Caco-2 (cell line): ENCODE results near the gene CNOT2. TPM values are rescaled to one million over a fixed set of nuclear protein-coding genes. Genes with fewer than 3 reads are reported as not detected.

ENCODE experiments used
- BruUV-seq: library from RNA; stranded (reverse); fragments of 400-500 nt; replicated peaks from 2 replicates; lab custom pipeline; 2021; lab: Mats Ljungman, UMichigan
- CTCF ChIA-PET: fragments of 300-600 bp; sonication (Branson Sonifier 250); formaldehyde crosslinking; loops from one replicate; lab custom pipeline; 2022; ENCODE audit warnings: antibody characterized with exemption; lab: Charles Lee
- POLR2A ChIA-PET: fragments of 300-600 bp; sonication (Branson Sonifier 250); formaldehyde crosslinking; loops from one replicate; lab custom pipeline; 2022; ENCODE audit warnings: antibody characterized with exemption; lab: Charles Lee
- DNase-seq, 2 experiments: peaks; one replicate each; pipeline versions ENCODE4 v3.0.0 to v3.0.0-alpha.2; 2020 to 2022
- H3K27me3 ChIP-seq: replicated peaks from 2 replicates; pipeline ENCODE4 v1.6.0; 2011; ENCODE audit warnings: low read length; ENCODE audit not compliant: control insufficient read depth, insufficient read depth
- H3K36me3 ChIP-seq: 2 replicates; pipeline ENCODE4 v1.5.1; 2011; ENCODE audit warnings: low read length; ENCODE audit not compliant: control insufficient read depth, insufficient read depth
- H3K4me1 ChIP-seq: fragments of 250-450 bp; sonication (Bioruptor Pico); 2 replicates; pipeline ENCODE4 v1.5.1; 2020; ENCODE audit warnings: mild to moderate bottlenecking
- H3K4me3 ChIP-seq: 2 replicates; pipeline ENCODE4 v1.5.1; 2011; ENCODE audit warnings: low read depth, mild to moderate bottlenecking, control low read depth, low read length
- H3K9me3 ChIP-seq: fragments of 250-450 bp; sonication (Bioruptor Pico); 2 replicates; pipeline ENCODE4 v1.5.1; 2020; ENCODE audit warnings: mild to moderate bottlenecking, moderate library complexity
- H3K27ac Mint-ChIP-seq: one replicate; pipeline ENCODE4 v1.8.0; 2022; ENCODE audit warnings: mixed read lengths; ENCODE audit not compliant: unreplicated experiment
- H3K27me3 Mint-ChIP-seq: one replicate; pipeline ENCODE4 v1.8.0; 2022; ENCODE audit warnings: mixed read lengths; ENCODE audit not compliant: insufficient read depth, unreplicated experiment
- H3K36me3 Mint-ChIP-seq: one replicate; pipeline ENCODE4 v1.8.0; 2022; ENCODE audit warnings: mild to moderate bottlenecking, mixed read lengths; ENCODE audit not compliant: insufficient read depth, unreplicated experiment
- H3K4me1 Mint-ChIP-seq: one replicate; pipeline ENCODE4 v1.8.0; 2022; ENCODE audit warnings: low read depth, mixed read lengths; ENCODE audit not compliant: unreplicated experiment
- H3K4me3 Mint-ChIP-seq: one replicate; pipeline ENCODE4 v1.8.0; 2022; ENCODE audit warnings: mild to moderate bottlenecking, moderate library complexity, mixed read lengths; ENCODE audit not compliant: unreplicated experiment
- H3K9me3 Mint-ChIP-seq: one replicate; pipeline ENCODE4 v1.8.0; 2022; ENCODE audit warnings: mixed read lengths; ENCODE audit not compliant: unreplicated experiment
- CTCF ChIP-seq, 2 experiments: fragments of 200-600 bp in 1 of 2; IDR thresholded peaks; 1 replicate in 1 of 2; 2 replicates in 1 of 2; pipeline versions ENCODE4 v1.5.1 to v1.8.0; 2011 to 2022; ENCODE audit warnings: antibody characterized with exemption in 1 of 2, control low read depth in 1 of 2, inconsistent platforms in 1 of 2, low read depth in 1 of 2, low read length in 1 of 2, mild to moderate bottlenecking in 1 of 2, moderate library complexity in 1 of 2; ENCODE audit not compliant: insufficient read depth in 1 of 2, severe bottlenecking in 1 of 2, unreplicated experiment in 1 of 2
- intact Hi-C: fragments of 100-400 bp; cut with micrococcal nuclease; formaldehyde crosslinking; loops from one replicate; pipeline ENCODE4 v1.10.0; 2022; ENCODE audit not compliant: unreplicated experiment
- total RNA-seq: library from RNA; stranded (reverse); gene quantifications from 2 replicates; pipeline ENCODE4 v1.2.3, GENCODE V29; 2022

CNOT2 gene
- total RNA-seq, 1 experiment from 2014 or later: 83.5 TPM

GRCh38 chr12:70196811-70197281 lies 46.4 kb upstream of the CNOT2 start:
- Mint-ChIP-seq H3K36me3 (no peaks in the 10 kb centered on the region), H3K4me3 (no peak overlapping the region), H3K4me1 (no peaks in the 10 kb centered on the region), H3K9me3 (no peaks in the 10 kb centered on the region), H3K27ac (no peak overlapping the region), H3K27me3 (peaks cover 4% of the 10 kb centered on the region)
- no TSS peak for BruUV-seq
- DNase-seq: no peak
- Histone ChIP-seq H3K4me3 (no peak overlapping the region), H3K36me3 (no peaks in the 10 kb centered on the region), H3K4me1 (no peaks in the 10 kb centered on the region), H3K9me3 (no peaks in the 10 kb centered on the region), H3K27me3 (no peaks in the 10 kb centered on the region)
- TF ChIP-seq CTCF (IDR thresholded peaks at IDR 0.05; ENCODE audit: insufficient read depth in 1 of 2, low read depth in 1 of 2, low read length in 1 of 2, severe bottlenecking in 1 of 2, unreplicated experiment in 1 of 2): no peak
- intact Hi-C loops: no loop called here
- ChIA-PET POLR2A (no interaction called here), CTCF (no interaction called here)

GRCh38 chr12:70197345-70197744 lies 45.9 kb upstream of the CNOT2 start:
- Histone ChIP-seq H3K9me3 (no peaks in the 10 kb centered on the region), H3K4me3 (no peak overlapping the region), H3K27me3 (no peaks in the 10 kb centered on the region), H3K36me3 (no peaks in the 10 kb centered on the region), H3K4me1 (no peaks in the 10 kb centered on the region)
- Mint-ChIP-seq H3K27me3 (peaks cover 4% of the 10 kb centered on the region), H3K27ac (no peak overlapping the region), H3K9me3 (no peaks in the 10 kb centered on the region), H3K4me3 (no peak overlapping the region), H3K4me1 (no peaks in the 10 kb centered on the region), H3K36me3 (no peaks in the 10 kb centered on the region)
- no peak for DNase-seq
- POLR2A ChIA-PET: no interaction called here
- TF ChIP-seq CTCF (IDR thresholded peaks at IDR 0.05; ENCODE audit: insufficient read depth in 1 of 2, low read depth in 1 of 2, low read length in 1 of 2, severe bottlenecking in 1 of 2, unreplicated experiment in 1 of 2): no peak
- intact Hi-C loops: no loop called here
- no TSS peak for BruUV-seq
- CTCF ChIA-PET: no interaction called here

DNA sequence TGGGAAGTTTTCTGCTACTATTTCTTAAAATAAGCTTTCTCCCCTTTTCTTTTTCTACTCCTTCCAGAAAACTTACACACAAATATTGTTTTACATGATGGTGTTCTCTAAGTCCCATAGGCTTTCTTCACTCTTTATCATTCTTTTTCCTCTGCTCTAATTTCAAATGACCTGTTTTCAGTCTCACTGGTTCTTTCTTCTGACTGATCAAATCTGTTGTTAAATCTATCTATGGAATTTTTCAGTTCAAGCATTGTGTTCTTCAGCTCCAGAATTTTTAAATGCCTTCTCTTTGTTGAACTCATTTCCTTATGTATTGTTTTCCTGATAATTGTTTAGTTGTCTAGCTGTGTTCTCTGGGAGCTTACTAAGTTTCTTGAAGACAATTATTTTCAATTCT lies 29.5 kb upstream of the CNOT2 start:
- ChIA-PET CTCF (no interaction called here), POLR2A (no interaction called here)
- H3K4me3 ChIP-seq: no peak overlapping the region
- H3K36me3 Mint-ChIP-seq: no peaks in the 10 kb centered on the region
- intact Hi-C loops: no loop called here
- no peak for DNase-seq
- H3K27me3 ChIP-seq: no peaks in the 10 kb centered on the region
- no peak overlapping the region for H3K4me3 Mint-ChIP-seq
- no peaks in the 10 kb centered on the region; the same call in 1 of the 2 replicates for H3K4me1 ChIP-seq
- H3K36me3 ChIP-seq: no peaks in the 10 kb centered on the region
- peaks cover 44% of the 10 kb centered on the region for H3K9me3 Mint-ChIP-seq
- no peak for TF ChIP-seq CTCF (IDR thresholded peaks at IDR 0.05; ENCODE audit: insufficient read depth in 1 of 2, low read depth in 1 of 2, low read length in 1 of 2, severe bottlenecking in 1 of 2, unreplicated experiment in 1 of 2)
- no peaks in the 10 kb centered on the region for H3K4me1 Mint-ChIP-seq
- H3K27me3 Mint-ChIP-seq: no peaks in the 10 kb centered on the region
- no peak overlapping the region for H3K27ac Mint-ChIP-seq
- peaks cover 19% of the 10 kb centered on the region for H3K9me3 ChIP-seq
- no TSS peak for BruUV-seq
